Measurements from ENCODE around the gene NPTX2.

- TF ChIP-seq CTCF (IDR thresholded peaks at IDR 0.05) (no peak), POLR2A (IDR thresholded peaks at IDR 0.05) (no peak), EP300 (IDR thresholded peaks at IDR 0.05) (no peak), POLR2AphosphoS5 (IDR thresholded peaks at IDR 0.05) (no peak)
Measured at GRCh38 chr7:98613601-98614425, 3.3 kb upstream of the NPTX2 start.

All from upper lobe of left lung (tissue), 4 donors.